Measurements from ENCODE around the gene MEIS2. TPM values are rescaled to one million over a fixed set of nuclear protein-coding genes. Genes with fewer than 3 reads are reported as not detected.
"Not testable (repeated sequence)": the region's sequence is repeated elsewhere in the genome, so short reads cannot be mapped to it uniquely, and the experiment has no call there.

The MEIS2 gene
- total and polyA plus RNA-seq, 12 donors, result 21.1 to 64.5 (median 48.5) TPM

DNA sequence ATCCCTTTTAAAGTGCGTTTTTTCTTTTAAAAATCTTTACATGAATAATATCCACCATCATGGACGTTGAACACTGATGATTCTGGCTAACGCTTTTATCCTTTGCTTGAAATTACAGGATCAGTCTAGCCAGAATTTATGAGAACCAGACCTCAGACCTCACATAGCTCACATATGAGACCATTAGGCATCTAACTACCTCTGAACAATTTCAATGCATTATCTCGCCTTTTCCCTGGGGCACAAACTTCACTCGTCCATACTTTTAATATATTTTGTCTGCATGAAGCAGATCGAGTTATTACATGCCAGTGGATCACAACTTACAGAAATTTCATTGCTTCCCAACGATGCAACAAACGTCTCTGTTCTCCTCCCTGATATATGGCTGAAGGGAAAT, 105.6 kb downstream of the MEIS2 start:
- no peak for DNase-seq
- ATAC-seq, result no peak
- TF ChIP-seq, protein P1, sequence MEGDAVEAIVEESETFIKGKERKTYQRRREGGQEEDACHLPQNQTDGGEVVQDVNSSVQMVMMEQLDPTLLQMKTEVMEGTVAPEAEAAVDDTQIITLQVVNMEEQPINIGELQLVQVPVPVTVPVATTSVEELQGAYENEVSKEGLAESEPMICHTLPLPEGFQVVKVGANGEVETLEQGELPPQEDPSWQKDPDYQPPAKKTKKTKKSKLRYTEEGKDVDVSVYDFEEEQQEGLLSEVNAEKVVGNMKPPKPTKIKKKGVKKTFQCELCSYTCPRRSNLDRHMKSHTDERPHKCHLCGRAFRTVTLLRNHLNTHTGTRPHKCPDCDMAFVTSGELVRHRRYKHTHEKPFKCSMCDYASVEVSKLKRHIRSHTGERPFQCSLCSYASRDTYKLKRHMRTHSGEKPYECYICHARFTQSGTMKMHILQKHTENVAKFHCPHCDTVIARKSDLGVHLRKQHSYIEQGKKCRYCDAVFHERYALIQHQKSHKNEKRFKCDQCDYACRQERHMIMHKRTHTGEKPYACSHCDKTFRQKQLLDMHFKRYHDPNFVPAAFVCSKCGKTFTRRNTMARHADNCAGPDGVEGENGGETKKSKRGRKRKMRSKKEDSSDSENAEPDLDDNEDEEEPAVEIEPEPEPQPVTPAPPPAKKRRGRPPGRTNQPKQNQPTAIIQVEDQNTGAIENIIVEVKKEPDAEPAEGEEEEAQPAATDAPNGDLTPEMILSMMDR (IDR thresholded peaks at IDR 0.05), result no peak
- H3K9me3 ChIP-seq, result no peaks in the 10 kb centered on the region
- peak overlapping the region in 3 of 10 donors; percentile 2 to 77 (median 18) for H3K27ac ChIP-seq
- WGBS, 2 donors, result 67 to 76% methylated on average over 8 of the region's 8 CpGs
- H3K4me1 ChIP-seq, result peaks cover 0 to 36% (median 22%) of the 10 kb centered on the region in 9 donors
- no peaks in the 10 kb centered on the region for H3K36me3 ChIP-seq
- H3K4me3 ChIP-seq, result no peak overlapping the region
- no peaks in the 10 kb centered on the region for H3K27me3 ChIP-seq
- intact Hi-C loops (cut with DNase I), result loop anchor here in 1 of 10 donors (5.0 kb wide), 1 partner anchor 98 kb away; no protein-coding TSS in a partner anchor

GRCh38 chr15:36992454-36992853, 107.9 kb downstream of the MEIS2 start:
- intact Hi-C loops (cut with DNase I), result no loop called here
- Histone ChIP-seq H3K27me3 (no peaks in the 10 kb centered on the region), H3K4me3 (no peak overlapping the region), H3K4me1 (peaks cover 0 to 52% (median 38%) of the 10 kb centered on the region in 9 donors), H3K36me3 (no peaks in the 10 kb centered on the region), H3K27ac (no peak overlapping the region), H3K9me3 (no peaks in the 10 kb centered on the region)
- ATAC-seq (no peak), DNase-seq (no peak)
- TF ChIP-seq, protein P1 (IDR thresholded peaks at IDR 0.05), result no peak
- WGBS, 2 donors, result 68 to 79% methylated on average over 5 of the region's 5 CpGs

- Histone ChIP-seq H3K4me3 (no peak overlapping the region), H3K36me3 (no peaks in the 10 kb centered on the region), H3K27me3 (no peaks in the 10 kb centered on the region), H3K4me1 (peaks cover 0 to 37% (median 16%) of the 10 kb centered on the region in 9 donors), H3K9me3 (peaks cover 0 to 24% (median 6%) of the 10 kb centered on the region in 11 donors), H3K27ac (peak overlapping the region in 5 of 10 donors; percentile 5 to 46 (median 27))
- ATAC-seq (no peak), DNase-seq (no peak)
- TF ChIP-seq, protein P1 (IDR thresholded peaks at IDR 0.05), result no peak
- intact Hi-C loops (cut with DNase I), result no loop called here
Measured at GRCh38 chr15:36988947-36989346, 111.4 kb downstream of the MEIS2 start.

- Histone ChIP-seq H3K36me3 (no peaks in the 10 kb centered on the region), H3K4me3 (no peak overlapping the region), H3K4me1 (peaks cover 0 to 20% (median 4%) of the 10 kb centered on the region in 9 donors), H3K27me3 (no peaks in the 10 kb centered on the region), H3K27ac (peak overlapping the region in 3 of 10 donors; percentile 5 to 20 (median 17)), H3K9me3 (peaks cover 0 to 46% (median 6%) of the 10 kb centered on the region in 11 donors)
- TF ChIP-seq, protein P1 (IDR thresholded peaks at IDR 0.05), result no peak
- ATAC-seq (peak in 1 of 8 donors; percentile 43), DNase-seq (no peak)
- intact Hi-C loops (cut with DNase I), result no loop called here
Measured at GRCh38 chr15:36982430-36982829, 117.9 kb downstream of the MEIS2 start.

- not testable (repeated sequence) for H3K36me3 ChIP-seq
Measured at GRCh38 chr15:36980281-36980680, 120.1 kb downstream of the MEIS2 start.

More at GRCh38 chr15:36980281-36980680, 120.1 kb downstream of the MEIS2 start:
- H3K27ac ChIP-seq; ATAC-seq; intact Hi-C loops (cut with DNase I); H3K27me3 ChIP-seq; H3K4me3 ChIP-seq; DNase-seq: not testable (repeated sequence)
- Histone ChIP-seq H3K4me1 (peaks cover 0 to 13% (median 4%) of the 10 kb centered on the region in 9 donors), H3K9me3 (peaks cover 0 to 36% (median 6%) of the 10 kb centered on the region in 11 donors)
- WGBS, 2 donors, result 94 to 99% methylated on average over 2 of the region's 2 CpGs

Data from heart right ventricle (tissue), 16 donors.